Fibroblast of mammary gland (primary cell): ENCODE measurements around the gene HS6ST3.

Experiments used
- DNase-seq: peaks from one replicate; pipeline ENCODE4 v3.0.0-alpha.2; 2010; ENCODE audit warnings: low read depth
- H3K4me3 ChIP-seq: 2 replicates; pipeline ENCODE4 v1.5.1; 2011; ENCODE audit warnings: low read depth, mild to moderate bottlenecking, low read length, moderate library complexity; ENCODE audit not compliant: control insufficient read depth
- TF ChIP-seq, protein P1 (sequence below): conservative IDR thresholded peaks from 2 replicates; pipeline ENCODE4 v1.5.1; 2011; ENCODE audit warnings: low read depth, low read length, inconsistent platforms; ENCODE audit not compliant: control insufficient read depth, insufficient read depth

HS6ST3 gene

GRCh38 chr13:96797136-96797535, 707.2 kb downstream of the HS6ST3 start:
- DNase-seq: no peak
- H3K4me3 ChIP-seq: no peak overlapping the region
- TF ChIP-seq, protein P1, sequence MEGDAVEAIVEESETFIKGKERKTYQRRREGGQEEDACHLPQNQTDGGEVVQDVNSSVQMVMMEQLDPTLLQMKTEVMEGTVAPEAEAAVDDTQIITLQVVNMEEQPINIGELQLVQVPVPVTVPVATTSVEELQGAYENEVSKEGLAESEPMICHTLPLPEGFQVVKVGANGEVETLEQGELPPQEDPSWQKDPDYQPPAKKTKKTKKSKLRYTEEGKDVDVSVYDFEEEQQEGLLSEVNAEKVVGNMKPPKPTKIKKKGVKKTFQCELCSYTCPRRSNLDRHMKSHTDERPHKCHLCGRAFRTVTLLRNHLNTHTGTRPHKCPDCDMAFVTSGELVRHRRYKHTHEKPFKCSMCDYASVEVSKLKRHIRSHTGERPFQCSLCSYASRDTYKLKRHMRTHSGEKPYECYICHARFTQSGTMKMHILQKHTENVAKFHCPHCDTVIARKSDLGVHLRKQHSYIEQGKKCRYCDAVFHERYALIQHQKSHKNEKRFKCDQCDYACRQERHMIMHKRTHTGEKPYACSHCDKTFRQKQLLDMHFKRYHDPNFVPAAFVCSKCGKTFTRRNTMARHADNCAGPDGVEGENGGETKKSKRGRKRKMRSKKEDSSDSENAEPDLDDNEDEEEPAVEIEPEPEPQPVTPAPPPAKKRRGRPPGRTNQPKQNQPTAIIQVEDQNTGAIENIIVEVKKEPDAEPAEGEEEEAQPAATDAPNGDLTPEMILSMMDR: no peak

DNA sequence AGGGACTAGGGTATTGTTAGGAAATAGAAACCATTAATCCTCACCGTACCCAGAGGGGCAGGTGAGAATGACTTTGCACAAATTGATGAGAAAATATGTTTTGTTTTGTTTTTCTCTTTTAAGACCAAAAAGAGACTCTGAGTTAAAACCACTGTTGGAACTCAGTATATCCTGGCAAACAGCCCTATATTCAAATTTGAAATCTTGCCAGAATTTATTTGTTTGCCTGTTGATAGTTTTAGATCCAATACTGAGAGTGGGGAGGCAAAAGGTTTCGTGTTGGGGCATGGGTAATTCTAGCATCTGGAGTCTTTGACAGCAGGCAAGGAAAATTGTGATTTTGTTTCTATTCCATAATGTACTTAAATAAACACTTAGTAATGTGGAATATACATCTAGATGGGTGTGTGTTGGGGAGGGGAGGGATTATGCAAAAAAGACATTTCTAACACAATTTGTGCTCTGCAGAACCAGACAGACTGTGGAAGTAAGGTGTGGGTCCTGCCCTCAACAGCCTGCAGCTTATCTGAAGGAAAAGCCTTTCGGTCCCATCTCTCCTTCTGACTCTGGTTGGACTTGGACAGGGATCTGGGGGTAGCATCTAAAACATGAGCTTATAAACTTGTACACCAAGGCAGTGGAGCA, 713.7 kb downstream of the HS6ST3 start:
- TF ChIP-seq, protein P1: no peak
- H3K4me3 ChIP-seq: no peak overlapping the region
- no peak for DNase-seq

DNA sequence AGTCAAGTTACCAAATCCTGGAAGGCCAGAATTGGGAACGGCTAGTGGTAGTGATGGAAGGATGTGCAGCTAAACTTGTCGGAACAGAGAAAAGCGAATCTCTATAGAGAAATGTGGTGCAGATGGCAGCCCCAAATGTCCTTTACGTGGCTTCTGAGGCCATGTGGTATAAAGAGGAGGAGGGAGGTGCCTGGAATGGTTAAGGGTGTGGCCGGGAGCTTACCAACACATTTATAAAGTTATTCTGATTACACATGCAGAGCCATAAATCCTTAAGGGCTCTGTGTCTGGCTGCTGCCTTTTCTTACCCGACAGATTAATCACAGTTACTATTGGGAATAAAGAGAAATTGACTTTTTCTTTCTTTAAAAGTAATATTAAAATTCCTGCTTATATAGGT, 714.3 kb downstream of the HS6ST3 start:
- TF ChIP-seq, protein P1: no peak
- DNase-seq: no peak
- no peak overlapping the region for H3K4me3 ChIP-seq

DNA sequence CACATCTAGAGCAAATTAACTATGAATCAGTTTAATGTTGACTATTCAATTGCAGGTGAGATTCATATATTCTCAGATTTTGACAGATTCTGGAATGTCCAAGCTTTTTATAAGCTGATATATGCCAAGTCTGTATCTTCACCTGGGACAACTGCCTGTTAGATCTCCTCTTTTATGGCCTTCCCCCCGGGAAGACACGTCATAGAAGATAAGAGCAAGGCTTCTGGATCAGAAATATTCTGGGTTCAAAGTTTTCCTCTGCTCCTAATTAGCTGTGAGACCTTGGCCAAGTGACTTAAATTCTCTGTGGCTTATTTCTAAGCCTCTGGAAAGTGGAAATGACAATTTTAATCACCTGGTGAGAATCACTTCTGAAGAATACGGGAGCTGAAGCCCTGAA, 716.8 kb downstream of the HS6ST3 start:
- H3K4me3 ChIP-seq: no peak overlapping the region
- TF ChIP-seq, protein P1: no peak
- DNase-seq: no peak

GRCh38 chr13:96809366-96810096, 719.6 kb downstream of the HS6ST3 start:
- TF ChIP-seq, protein P1: no peak
- no peak for DNase-seq
- no peak overlapping the region for H3K4me3 ChIP-seq

DNA sequence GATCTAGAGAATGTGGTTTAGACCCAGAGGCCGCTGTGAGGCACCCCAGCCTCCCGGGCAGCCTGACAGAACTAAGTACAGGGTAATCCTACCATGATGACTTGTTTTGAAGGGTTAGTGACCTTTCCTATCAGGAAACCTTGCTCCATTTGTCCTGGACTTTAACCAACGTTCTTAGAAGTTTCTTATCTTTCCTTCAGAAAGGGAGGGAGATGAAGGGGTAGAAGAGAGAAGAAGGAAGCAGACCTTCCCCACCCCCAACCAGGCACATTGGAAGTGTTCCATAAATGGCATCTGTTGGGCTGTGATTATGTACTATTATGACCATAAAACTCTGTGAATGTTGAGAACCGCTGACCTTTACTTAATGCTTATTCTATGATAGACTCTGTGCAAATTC, 720.2 kb downstream of the HS6ST3 start:
- no peak for DNase-seq
- H3K4me3 ChIP-seq: no peak overlapping the region
- TF ChIP-seq, protein P1: no peak
